GM12878 (cell line): ENCODE measurements around the gene HEMK1. TPM values are rescaled to one million over a fixed set of nuclear protein-coding genes. Genes with fewer than 3 reads are reported as not detected.

Experiments
- CHD2 ChIP-seq: IDR thresholded peaks from 2 replicates; pipeline ENCODE4 v1.6.1; 2011; ENCODE audit warnings: low read depth, low read length, improper control_type of control experiment, borderline replicate concordance
- CREB1 ChIP-seq: IDR thresholded peaks from 2 replicates; pipeline ENCODE4 v1.6.1; 2012; ENCODE audit warnings: low read depth, mild to moderate bottlenecking, inconsistent platforms
- FOS ChIP-seq: IDR thresholded peaks from 3 replicates; pipeline ENCODE4 v1.6.1; 2011; ENCODE audit warnings: borderline replicate concordance; ENCODE audit not compliant: insufficient read length; ENCODE audit errors: extremely low read depth
- IKZF2 ChIP-seq, 2 experiments: fragments of 450-650 bp; IDR thresholded peaks; 2 replicates each; pipeline ENCODE4 v1.6.1; 2017; ENCODE audit warnings: mild to moderate bottlenecking in 2 of 2, moderate library complexity in 2 of 2
- IRF5 ChIP-seq: fragments of 450-650 bp; IDR thresholded peaks from 2 replicates; pipeline ENCODE4 v1.6.1; 2017; ENCODE audit warnings: borderline replicate concordance
- MEF2A ChIP-seq: IDR thresholded peaks from 2 replicates; pipeline ENCODE4 v1.6.1; 2011; ENCODE audit warnings: low read depth, mild to moderate bottlenecking, low read length, moderate library complexity; ENCODE audit not compliant: insufficient read depth
- NFYA ChIP-seq: IDR thresholded peaks from 2 replicates; pipeline ENCODE4 v1.6.1; 2011; ENCODE audit warnings: low read depth, mild to moderate bottlenecking, low read length, improper control_type of control experiment, borderline replicate concordance
- NKRF ChIP-seq: fragments of 450-650 bp; conservative IDR thresholded peaks from 2 replicates; pipeline ENCODE4 v1.6.1; 2017; ENCODE audit warnings: mild to moderate bottlenecking, moderate library complexity
- NR2F1 ChIP-seq: fragments of 450-650 bp; conservative IDR thresholded peaks from 2 replicates; pipeline ENCODE4 v1.6.1; 2017; ENCODE audit warnings: mild to moderate bottlenecking
- RB1 ChIP-seq: fragments of 450-650 bp; formaldehyde crosslinking; IDR thresholded peaks from 2 replicates; pipeline ENCODE4 v1.6.1; 2017; ENCODE audit warnings: mild to moderate bottlenecking, borderline replicate concordance
- RFX5 ChIP-seq: IDR thresholded peaks from 2 replicates; pipeline ENCODE4 v1.6.1; 2011; ENCODE audit warnings: low read depth, low read length, improper control_type of control experiment
- RUNX3 ChIP-seq: IDR thresholded peaks from 2 replicates; pipeline ENCODE4 v1.6.1; 2012; ENCODE audit warnings: low read length, inconsistent platforms
- SP1 ChIP-seq: IDR thresholded peaks from one replicate; pipeline ENCODE4 v1.6.1; 2011; ENCODE audit warnings: low read depth, low read length
- SREBF2 ChIP-seq: IDR thresholded peaks from 2 replicates; pipeline ENCODE4 v1.6.1; 2012; ENCODE audit warnings: mild to moderate bottlenecking, low read length
- TAF1 ChIP-seq: IDR thresholded peaks from 2 replicates; pipeline ENCODE4 v1.6.1; 2011; ENCODE audit warnings: mild to moderate bottlenecking, low read depth, low read length, borderline replicate concordance
- YBX1 ChIP-seq: fragments of 450-650 bp; IDR thresholded peaks from 2 replicates; pipeline ENCODE4 v1.6.1; 2016; ENCODE audit warnings: antibody characterized with exemption
- ZNF217 ChIP-seq: fragments of 450-650 bp; IDR thresholded peaks from 2 replicates; pipeline ENCODE4 v1.6.1; 2017; ENCODE audit warnings: antibody characterized with exemption, mild to moderate bottlenecking
- polyA plus RNA-seq, 11 experiments: library from polyadenylated mRNA; depleted of rRNA in 4 of 11; unstranded in 6 of 11; stranded (reverse) in 5 of 11; fragments of >200 nt; fragmentation: Nextera tagmentation in 4 of 11; fragmentation: Illumina TruSeq in 1 of 11; extraction: Ambion mirVana in 4 of 11; extraction: Trizol in 1 of 11; gene quantifications; 1 replicate in 1 of 11; 2 replicates in 10 of 11; pipeline versions ENCODE4 v1.2.1 to v1.2.3, GENCODE V29; 2011 to 2016; ENCODE audit warnings: inconsistent platforms in 2 of 11, missing spikeins in 2 of 11, low read depth in 1 of 11
- total RNA-seq, 4 experiments: library from RNA; depleted of rRNA in 3 of 4; stranded (reverse); fragments of >200 nt in 3 of 4; fragmentation: Illumina TruSeq in 1 of 4; extraction: Trizol in 1 of 4; gene quantifications; 2 replicates each; pipeline versions ENCODE4 v1.2.1 to v1.2.3, GENCODE V29; 2013 to 2021
- TF ChIP-seq, protein P1 (sequence below): fragments of 450-650 bp; IDR thresholded peaks from 2 replicates; pipeline ENCODE4 v1.6.1; 2014; ENCODE audit warnings: mild to moderate bottlenecking
- TF ChIP-seq, protein P2 (sequence below): IDR thresholded peaks from 2 replicates; pipeline ENCODE4 v1.6.1; 2011; ENCODE audit warnings: mild to moderate bottlenecking, low read depth, low read length, moderate library complexity; ENCODE audit not compliant: insufficient replicate concordance
- TF ChIP-seq, protein P3 (sequence below): fragments of 450-650 bp; IDR thresholded peaks from 2 replicates; pipeline ENCODE4 v1.6.1; 2017; ENCODE audit warnings: low read depth, mild to moderate bottlenecking, moderate library complexity
- TF ChIP-seq, protein P4 (sequence below): IDR thresholded peaks from 2 replicates; pipeline ENCODE4 v1.6.1; 2012; ENCODE audit warnings: low read depth, low read length, improper control_type of control experiment

The HEMK1 gene
- total and polyA plus RNA-seq, 10 of the 15 experiments (the other 5 are each of a cell fraction or from before 2014, with no cell fraction given), result 2.8 to 19.0 (median 12.0) TPM

DNA sequence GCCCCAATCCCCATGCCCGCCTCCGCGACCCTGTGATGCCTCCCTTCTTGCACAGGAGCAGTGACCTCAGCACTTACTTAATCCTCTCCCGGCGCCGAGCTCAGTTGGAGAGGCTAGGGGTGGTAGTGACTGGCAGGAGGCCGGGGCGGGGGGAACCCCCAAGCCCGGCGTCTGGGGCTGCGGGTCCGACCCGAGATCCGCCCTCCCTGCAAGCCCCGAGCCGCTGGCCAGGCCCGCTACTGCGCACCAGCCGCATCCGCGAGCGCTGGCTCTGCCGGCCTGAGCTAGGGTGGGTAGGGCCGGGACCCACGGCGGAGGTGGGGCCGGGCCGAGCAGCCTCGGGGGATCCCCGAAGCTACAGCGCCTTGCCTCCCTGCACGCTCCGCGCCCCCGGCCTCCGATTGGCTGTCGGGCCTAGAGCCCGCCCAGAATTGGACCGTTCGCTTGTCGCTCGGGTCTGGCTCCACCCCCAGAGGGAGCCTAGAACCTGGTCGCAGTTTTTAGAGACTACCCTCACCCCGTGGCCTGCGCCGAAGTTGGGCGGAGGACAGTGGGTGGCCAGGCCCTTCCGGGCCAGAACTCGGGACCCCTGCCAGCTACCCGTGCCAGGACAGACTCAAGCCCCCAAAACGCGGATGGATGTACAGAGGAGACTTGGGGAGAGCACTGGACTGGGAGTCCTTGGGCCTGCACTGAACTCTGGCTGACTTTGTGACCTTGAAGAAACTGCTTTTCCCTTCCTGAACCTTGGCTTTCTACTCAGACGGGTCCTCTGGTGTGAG is 1.7 kb upstream of the HEMK1 start, which contains the start of gene C3orf18 (continued):
- TF ChIP-seq, protein P1, sequence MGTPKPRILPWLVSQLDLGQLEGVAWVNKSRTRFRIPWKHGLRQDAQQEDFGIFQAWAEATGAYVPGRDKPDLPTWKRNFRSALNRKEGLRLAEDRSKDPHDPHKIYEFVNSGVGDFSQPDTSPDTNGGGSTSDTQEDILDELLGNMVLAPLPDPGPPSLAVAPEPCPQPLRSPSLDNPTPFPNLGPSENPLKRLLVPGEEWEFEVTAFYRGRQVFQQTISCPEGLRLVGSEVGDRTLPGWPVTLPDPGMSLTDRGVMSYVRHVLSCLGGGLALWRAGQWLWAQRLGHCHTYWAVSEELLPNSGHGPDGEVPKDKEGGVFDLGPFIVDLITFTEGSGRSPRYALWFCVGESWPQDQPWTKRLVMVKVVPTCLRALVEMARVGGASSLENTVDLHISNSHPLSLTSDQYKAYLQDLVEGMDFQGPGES, result peak; percentile 89
- TF ChIP-seq IKZF2 (IDR thresholded peaks at IDR 0.05) (no peak), FOS (peak; percentile 87), RUNX3 (no peak), NFYA (peak; percentile 71), SREBF2 (no peak), NKRF (peak; percentile 35; the same call in 1 of the 2 replicates), NR2F1 (peak; percentile 36; the same call in 1 of the 2 replicates), RB1 (no peak), TAF1 (0 out of 2 replicates have a peak, but pooled peaks have one; percentile 17), SP1 (peak; percentile 97), YBX1 (no peak), CHD2 (peak; percentile 92), CREB1 (peak; percentile 48; the same call in 1 of the 2 replicates), RFX5 (peak; percentile 71; the same call in 1 of the 2 replicates), MEF2A (no peak), ZNF217 (peak; percentile 97), IRF5 (no peak)
- TF ChIP-seq, protein P2, sequence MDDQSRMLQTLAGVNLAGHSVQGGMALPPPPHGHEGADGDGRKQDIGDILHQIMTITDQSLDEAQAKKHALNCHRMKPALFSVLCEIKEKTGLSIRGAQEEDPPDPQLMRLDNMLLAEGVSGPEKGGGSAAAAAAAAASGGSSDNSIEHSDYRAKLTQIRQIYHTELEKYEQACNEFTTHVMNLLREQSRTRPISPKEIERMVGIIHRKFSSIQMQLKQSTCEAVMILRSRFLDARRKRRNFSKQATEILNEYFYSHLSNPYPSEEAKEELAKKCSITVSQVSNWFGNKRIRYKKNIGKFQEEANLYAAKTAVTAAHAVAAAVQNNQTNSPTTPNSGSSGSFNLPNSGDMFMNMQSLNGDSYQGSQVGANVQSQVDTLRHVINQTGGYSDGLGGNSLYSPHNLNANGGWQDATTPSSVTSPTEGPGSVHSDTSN, result peak; percentile 97
- TF ChIP-seq, protein P3, sequence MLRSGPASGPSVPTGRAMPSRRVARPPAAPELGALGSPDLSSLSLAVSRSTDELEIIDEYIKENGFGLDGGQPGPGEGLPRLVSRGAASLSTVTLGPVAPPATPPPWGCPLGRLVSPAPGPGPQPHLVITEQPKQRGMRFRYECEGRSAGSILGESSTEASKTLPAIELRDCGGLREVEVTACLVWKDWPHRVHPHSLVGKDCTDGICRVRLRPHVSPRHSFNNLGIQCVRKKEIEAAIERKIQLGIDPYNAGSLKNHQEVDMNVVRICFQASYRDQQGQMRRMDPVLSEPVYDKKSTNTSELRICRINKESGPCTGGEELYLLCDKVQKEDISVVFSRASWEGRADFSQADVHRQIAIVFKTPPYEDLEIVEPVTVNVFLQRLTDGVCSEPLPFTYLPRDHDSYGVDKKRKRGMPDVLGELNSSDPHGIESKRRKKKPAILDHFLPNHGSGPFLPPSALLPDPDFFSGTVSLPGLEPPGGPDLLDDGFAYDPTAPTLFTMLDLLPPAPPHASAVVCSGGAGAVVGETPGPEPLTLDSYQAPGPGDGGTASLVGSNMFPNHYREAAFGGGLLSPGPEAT, result 0 out of 2 replicates have a peak, but pooled peaks have one; percentile 20
- TF ChIP-seq, protein P4, sequence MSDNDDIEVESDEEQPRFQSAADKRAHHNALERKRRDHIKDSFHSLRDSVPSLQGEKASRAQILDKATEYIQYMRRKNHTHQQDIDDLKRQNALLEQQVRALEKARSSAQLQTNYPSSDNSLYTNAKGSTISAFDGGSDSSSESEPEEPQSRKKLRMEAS, result peak; percentile 44
